ENCODE measurements around the gene WNT7A.

WNT7A gene

GRCh38 chr3:13842226-13842625 is 37.6 kb downstream of the WNT7A start:
- Histone ChIP-seq H3K4me1 (ENCODE audit: insufficient read depth, low read length) (peaks cover 1% of the 10 kb centered on the region), H3K9ac (ENCODE audit: low read depth, low read length) (no peak overlapping the region), H3K36me3 (ENCODE audit: insufficient read depth, low read length) (no peaks in the 10 kb centered on the region), H3K4me3 (ENCODE audit: low read length) (no peak overlapping the region), H3K9me3 (ENCODE audit: insufficient read depth, low read depth, low read length) (no peaks in the 10 kb centered on the region), H3K27ac (ENCODE audit: low read depth, low read length) (no peak overlapping the region), H3K27me3 (ENCODE audit: insufficient read depth, low read length) (no peaks in the 10 kb centered on the region)
- WGBS = 88% methylated on average over 4 of the region's 4 CpGs

GRCh38 chr3:13841826-13842225 is 38.0 kb downstream of the WNT7A start:
- Histone ChIP-seq H3K4me1 (ENCODE audit: insufficient read depth, low read length) (no peaks in the 10 kb centered on the region), H3K36me3 (ENCODE audit: insufficient read depth, low read length) (no peaks in the 10 kb centered on the region), H3K9ac (ENCODE audit: low read depth, low read length) (no peak overlapping the region), H3K27ac (ENCODE audit: low read depth, low read length) (no peak overlapping the region), H3K27me3 (ENCODE audit: insufficient read depth, low read length) (no peaks in the 10 kb centered on the region), H3K9me3 (ENCODE audit: insufficient read depth, low read depth, low read length) (no peaks in the 10 kb centered on the region), H3K4me3 (ENCODE audit: low read length) (no peak overlapping the region)
- WGBS = 87% methylated on average over 4 of the region's 4 CpGs

- H3K4me3 ChIP-seq (ENCODE audit: low read length) = no peak overlapping the region
- no peaks in the 10 kb centered on the region for H3K4me1 ChIP-seq (ENCODE audit: insufficient read depth, low read length)
- H3K9me3 ChIP-seq (ENCODE audit: insufficient read depth, low read depth, low read length) = no peaks in the 10 kb centered on the region
- no peaks in the 10 kb centered on the region for H3K36me3 ChIP-seq (ENCODE audit: insufficient read depth, low read length)
- no peak overlapping the region for H3K9ac ChIP-seq (ENCODE audit: low read depth, low read length)
- WGBS = 90% methylated on average over 8 of the region's 8 CpGs
- no peak overlapping the region for H3K27ac ChIP-seq (ENCODE audit: low read depth, low read length)
- no peaks in the 10 kb centered on the region for H3K27me3 ChIP-seq (ENCODE audit: insufficient read depth, low read length)
Measured at GRCh38 chr3:13841141-13841540, 38.7 kb downstream of the WNT7A start.

GRCh38 chr3:13840456-13840855 is 39.4 kb downstream of the WNT7A start:
- no peak overlapping the region for H3K27ac ChIP-seq (ENCODE audit: low read depth, low read length)
- H3K9ac ChIP-seq (ENCODE audit: low read depth, low read length) = no peak overlapping the region
- 91% methylated on average over 2 of the region's 2 CpGs for WGBS
- no peaks in the 10 kb centered on the region for H3K4me1 ChIP-seq (ENCODE audit: insufficient read depth, low read length)
- H3K9me3 ChIP-seq (ENCODE audit: insufficient read depth, low read depth, low read length) = no peaks in the 10 kb centered on the region
- H3K27me3 ChIP-seq (ENCODE audit: insufficient read depth, low read length) = no peaks in the 10 kb centered on the region
- H3K4me3 ChIP-seq (ENCODE audit: low read length) = no peak overlapping the region
- H3K36me3 ChIP-seq (ENCODE audit: insufficient read depth, low read length) = no peaks in the 10 kb centered on the region

GRCh38 chr3:13839726-13840340 is 40.0 kb downstream of the WNT7A start:
- H3K27ac ChIP-seq (ENCODE audit: low read depth, low read length) = no peak overlapping the region
- H3K27me3 ChIP-seq (ENCODE audit: insufficient read depth, low read length) = no peaks in the 10 kb centered on the region
- no peaks in the 10 kb centered on the region for H3K9me3 ChIP-seq (ENCODE audit: insufficient read depth, low read depth, low read length)
- H3K4me1 ChIP-seq (ENCODE audit: insufficient read depth, low read length) = no peaks in the 10 kb centered on the region
- no peak overlapping the region for H3K4me3 ChIP-seq (ENCODE audit: low read length)
- no peaks in the 10 kb centered on the region for H3K36me3 ChIP-seq (ENCODE audit: insufficient read depth, low read length)
- no peak overlapping the region for H3K9ac ChIP-seq (ENCODE audit: low read depth, low read length)
- 63% methylated on average over 5 of the region's 5 CpGs for WGBS

GRCh38 chr3:13839253-13839652 is 40.6 kb downstream of the WNT7A start:
- Histone ChIP-seq H3K27ac (ENCODE audit: low read depth, low read length) (no peak overlapping the region), H3K27me3 (ENCODE audit: insufficient read depth, low read length) (no peaks in the 10 kb centered on the region), H3K9me3 (ENCODE audit: insufficient read depth, low read depth, low read length) (no peaks in the 10 kb centered on the region), H3K9ac (ENCODE audit: low read depth, low read length) (no peak overlapping the region), H3K4me3 (ENCODE audit: low read length) (no peak overlapping the region), H3K36me3 (ENCODE audit: insufficient read depth, low read length) (no peaks in the 10 kb centered on the region), H3K4me1 (ENCODE audit: insufficient read depth, low read length) (no peaks in the 10 kb centered on the region)
- WGBS = 72% methylated on average over 4 of the region's 4 CpGs

GRCh38 chr3:13838421-13838820 is 41.5 kb downstream of the WNT7A start:
- Histone ChIP-seq H3K4me1 (ENCODE audit: insufficient read depth, low read length) (no peaks in the 10 kb centered on the region), H3K27me3 (ENCODE audit: insufficient read depth, low read length) (no peaks in the 10 kb centered on the region), H3K4me3 (ENCODE audit: low read length) (no peak overlapping the region), H3K36me3 (ENCODE audit: insufficient read depth, low read length) (no peaks in the 10 kb centered on the region), H3K27ac (ENCODE audit: low read depth, low read length) (no peak overlapping the region), H3K9me3 (ENCODE audit: insufficient read depth, low read depth, low read length) (no peaks in the 10 kb centered on the region), H3K9ac (ENCODE audit: low read depth, low read length) (no peak overlapping the region)
- WGBS = 89% methylated on average over 4 of the region's 4 CpGs

GRCh38 chr3:13837751-13838150 is 42.1 kb downstream of the WNT7A start:
- Histone ChIP-seq H3K4me1 (ENCODE audit: insufficient read depth, low read length) (no peaks in the 10 kb centered on the region), H3K27ac (ENCODE audit: low read depth, low read length) (no peak overlapping the region), H3K27me3 (ENCODE audit: insufficient read depth, low read length) (no peaks in the 10 kb centered on the region), H3K9me3 (ENCODE audit: insufficient read depth, low read depth, low read length) (no peaks in the 10 kb centered on the region), H3K4me3 (ENCODE audit: low read length) (no peak overlapping the region), H3K9ac (ENCODE audit: low read depth, low read length) (no peak overlapping the region), H3K36me3 (ENCODE audit: insufficient read depth, low read length) (no peaks in the 10 kb centered on the region)
- 94% methylated on average over 10 of the region's 10 CpGs for WGBS

- Histone ChIP-seq H3K27me3 (ENCODE audit: insufficient read depth, low read length) (no peaks in the 10 kb centered on the region), H3K27ac (ENCODE audit: low read depth, low read length) (no peak overlapping the region)
Measured at GRCh38 chr3:13836658-13837587, 42.9 kb downstream of the WNT7A start.

GRCh38 chr3:13835246-13835645 is 44.6 kb downstream of the WNT7A start:
- H3K9ac ChIP-seq (ENCODE audit: low read depth, low read length) = no peak overlapping the region
- H3K9me3 ChIP-seq (ENCODE audit: insufficient read depth, low read depth, low read length) = no peaks in the 10 kb centered on the region
- H3K4me1 ChIP-seq (ENCODE audit: insufficient read depth, low read length) = no peaks in the 10 kb centered on the region
- H3K4me3 ChIP-seq (ENCODE audit: low read length) = no peak overlapping the region
- 87% methylated on average over 9 of the region's 9 CpGs for WGBS
- H3K27ac ChIP-seq (ENCODE audit: low read depth, low read length) = no peak overlapping the region
- H3K36me3 ChIP-seq (ENCODE audit: insufficient read depth, low read length) = no peaks in the 10 kb centered on the region
- no peaks in the 10 kb centered on the region for H3K27me3 ChIP-seq (ENCODE audit: insufficient read depth, low read length)

More at GRCh38 chr3:13836658-13837587, 42.9 kb downstream of the WNT7A start:
- no peaks in the 10 kb centered on the region for H3K36me3 ChIP-seq (ENCODE audit: insufficient read depth, low read length)
- 90% methylated on average over 12 of the region's 12 CpGs for WGBS
- H3K9me3 ChIP-seq (ENCODE audit: insufficient read depth, low read depth, low read length) = no peaks in the 10 kb centered on the region
- H3K4me3 ChIP-seq (ENCODE audit: low read length) = no peak overlapping the region
- no peak overlapping the region for H3K9ac ChIP-seq (ENCODE audit: low read depth, low read length)
- no peaks in the 10 kb centered on the region for H3K4me1 ChIP-seq (ENCODE audit: insufficient read depth, low read length)

- no peaks in the 10 kb centered on the region for H3K27me3 ChIP-seq (ENCODE audit: insufficient read depth, low read length)
- no peak overlapping the region for H3K9ac ChIP-seq (ENCODE audit: low read depth, low read length)
- no peak overlapping the region for H3K4me3 ChIP-seq (ENCODE audit: low read length)
- no peaks in the 10 kb centered on the region for H3K9me3 ChIP-seq (ENCODE audit: insufficient read depth, low read depth, low read length)
- no peaks in the 10 kb centered on the region for H3K36me3 ChIP-seq (ENCODE audit: insufficient read depth, low read length)
- WGBS = 78% methylated on average over 14 of the region's 14 CpGs
- no peaks in the 10 kb centered on the region for H3K4me1 ChIP-seq (ENCODE audit: insufficient read depth, low read length)
- no peak overlapping the region for H3K27ac ChIP-seq (ENCODE audit: low read depth, low read length)
Measured at GRCh38 chr3:13834258-13835035, 45.4 kb downstream of the WNT7A start.

Data from HUES64 (cell line).